ENCODE data around the gene MAGED2. TPM values are rescaled to one million over a fixed set of nuclear protein-coding genes. Genes with fewer than 3 reads are reported as not detected.
A peak's percentile ranks its signal among the peaks of the same experiment; 100 is the strongest.

MAGED2 gene
- total RNA-seq, 4 donors from 2014 or later = 132 to 197 (median 169) TPM

- 43% methylated on average over 38 of the region's 38 CpGs for WGBS
Observed at GRCh38 chrX:54808605-54809483, 1.3 kb downstream of the MAGED2 start.

GRCh38 chrX:54810532-54810931 is 3.0 kb downstream of the MAGED2 start:
- no peak for DNase-seq (ENCODE audit: extremely low spot score)
- intact Hi-C loops (cut with DNase I) = no loop called here
- Histone ChIP-seq H3K27me3 (no peaks in the 10 kb centered on the region), H3K27ac (replicated peaks in 1 of 4) (no peak overlapping the region), H3K4me3 (no peak overlapping the region), H3K4me1 (peaks cover 10 to 21% (median 15%) of the 10 kb centered on the region in 4 donors), H3K36me3 (peaks cover 18 to 59% (median 58%) of the 10 kb centered on the region in 4 donors), H3K9me3 (no peaks in the 10 kb centered on the region)
- 78% methylated on average over 3 of the region's 5 CpGs for WGBS
- TF ChIP-seq EP300 (IDR thresholded peaks at IDR 0.05) = no peak
- no peak for TF ChIP-seq CTCF (IDR thresholded peaks at IDR 0.05)
- TF ChIP-seq POLR2AphosphoS5 (IDR thresholded peaks at IDR 0.05) = no peak
- no peak for TF ChIP-seq POLR2A (IDR thresholded peaks at IDR 0.05; ENCODE audit: low read depth)

More at GRCh38 chrX:54808605-54809483, 1.3 kb downstream of the MAGED2 start:
- Histone ChIP-seq H3K27me3 (no peaks in the 10 kb centered on the region), H3K9me3 (no peaks in the 10 kb centered on the region), H3K36me3 (peaks cover 7 to 43% (median 41%) of the 10 kb centered on the region in 4 donors), H3K4me1 (peaks cover 10 to 21% (median 15%) of the 10 kb centered on the region in 4 donors), H3K4me3 (peak overlapping the region; percentile 71 to 82 (median 75)), H3K27ac (replicated peaks in 1 of 4) (peak overlapping the region; percentile 85 to 91 (median 88))
- peak; percentile 94 for DNase-seq (ENCODE audit: extremely low spot score)
- no peak for TF ChIP-seq CTCF (IDR thresholded peaks at IDR 0.05)
- TF ChIP-seq POLR2AphosphoS5 (IDR thresholded peaks at IDR 0.05) = peak; percentile 2 to 82
- intact Hi-C loops (cut with DNase I) = loop anchor here (2.0 kb wide), 1 partner anchor 168 kb away; no protein-coding TSS in a partner anchor

- H3K27me3 ChIP-seq = no peaks in the 10 kb centered on the region
- H3K27ac ChIP-seq (replicated peaks in 1 of 4) = no peak overlapping the region
- no peak for TF ChIP-seq EP300 (IDR thresholded peaks at IDR 0.05)
- TF ChIP-seq CTCF (IDR thresholded peaks at IDR 0.05) = no peak
- TF ChIP-seq POLR2A (IDR thresholded peaks at IDR 0.05; ENCODE audit: low read depth) = no peak
- TF ChIP-seq POLR2AphosphoS5 (IDR thresholded peaks at IDR 0.05) = no peak
- peaks cover 10 to 21% (median 15%) of the 10 kb centered on the region in 4 donors for H3K4me1 ChIP-seq
- no peak for DNase-seq (ENCODE audit: extremely low spot score)
- H3K9me3 ChIP-seq = no peaks in the 10 kb centered on the region
- WGBS = 74% methylated on average over 9 of the region's 9 CpGs
- intact Hi-C loops (cut with DNase I) = no loop called here
- no peak overlapping the region for H3K4me3 ChIP-seq
- H3K36me3 ChIP-seq = peaks cover 18 to 68% (median 62%) of the 10 kb centered on the region in 4 donors
Observed at GRCh38 chrX:54811301-54811885, 3.8 kb downstream of the MAGED2 start.

GRCh38 chrX:54812306-54812705 is 4.8 kb downstream of the MAGED2 start:
- Histone ChIP-seq H3K27me3 (no peaks in the 10 kb centered on the region), H3K36me3 (peaks cover 18 to 69% (median 63%) of the 10 kb centered on the region in 4 donors), H3K27ac (replicated peaks in 1 of 4) (no peak overlapping the region), H3K9me3 (no peaks in the 10 kb centered on the region), H3K4me1 (peaks cover 10 to 19% (median 15%) of the 10 kb centered on the region in 4 donors), H3K4me3 (no peak overlapping the region)
- intact Hi-C loops (cut with DNase I) = no loop called here
- TF ChIP-seq POLR2AphosphoS5 (IDR thresholded peaks at IDR 0.05) (no peak), POLR2A (IDR thresholded peaks at IDR 0.05; ENCODE audit: low read depth) (no peak), EP300 (IDR thresholded peaks at IDR 0.05) (no peak), CTCF (IDR thresholded peaks at IDR 0.05) (no peak)
- DNase-seq (ENCODE audit: extremely low spot score) = no peak
- WGBS = 78% methylated on average over 3 of the region's 3 CpGs

All from esophagus muscularis mucosa (tissue), 4 donors.